HepG2 (cell line): Measurements from ENCODE around the gene COASY. TPM values are rescaled to one million over a fixed set of nuclear protein-coding genes. Genes with fewer than 3 reads are reported as not detected.

Experiments used
- ARHGAP35 ChIP-seq: sonication (generic); formaldehyde crosslinking; IDR thresholded peaks from 2 replicates; pipeline ENCODE4 v1.9.0; 2022; ENCODE audit warnings: mild to moderate bottlenecking, inconsistent platforms, moderate library complexity, missing genetic modification reagents, borderline replicate concordance
- CERS6 ChIP-seq: sonication (generic); formaldehyde crosslinking; IDR thresholded peaks from 2 replicates; pipeline ENCODE4 v1.5.0; 2020; ENCODE audit warnings: missing genetic modification reagents
- DMAP1 ChIP-seq: IDR thresholded peaks from 2 replicates; pipeline ENCODE4 v1.6.1; 2016
- ELF4 ChIP-seq: sonication (generic); formaldehyde crosslinking; IDR thresholded peaks from 2 replicates; pipeline ENCODE4 v1.5.0; 2020; ENCODE audit warnings: missing genetic modification reagents, mild to moderate bottlenecking, moderate library complexity, borderline replicate concordance
- FOXP1 ChIP-seq, 2 experiments: fragments of 450-650 bp in 1 of 2; IDR thresholded peaks; 2 replicates each; pipeline ENCODE4 v1.6.1; 2017 to 2018; ENCODE audit warnings: antibody characterized with exemption in 1 of 2
- ZNF136 ChIP-seq: sonication (generic); formaldehyde crosslinking; IDR thresholded peaks from 2 replicates; pipeline ENCODE4 v1.8.1; 2022; ENCODE audit warnings: low read depth, mild to moderate bottlenecking, moderate library complexity, missing genetic modification reagents
- ZNF180 ChIP-seq: sonication (generic); formaldehyde crosslinking; IDR thresholded peaks from 2 replicates; pipeline ENCODE4 v1.4.0; 2020; ENCODE audit warnings: low read depth, missing genetic modification reagents, borderline replicate concordance
- ZNF232 ChIP-seq: sonication (generic); formaldehyde crosslinking; IDR thresholded peaks from 2 replicates; pipeline ENCODE4 v1.4.0; 2020; ENCODE audit warnings: missing genetic modification reagents, borderline replicate concordance
- ZNF569 ChIP-seq: sonication (generic); formaldehyde crosslinking; IDR thresholded peaks from 2 replicates; pipeline ENCODE4 v1.5.0; 2020; ENCODE audit warnings: mild to moderate bottlenecking, missing genetic modification reagents, moderate library complexity, borderline replicate concordance
- ZNF784 ChIP-seq: sonication (generic); formaldehyde crosslinking; IDR thresholded peaks from 2 replicates; pipeline ENCODE4 v1.5.1; 2020; ENCODE audit warnings: missing genetic modification reagents, mild to moderate bottlenecking, borderline replicate concordance
- polyA plus RNA-seq, 8 experiments: library from polyadenylated mRNA; depleted of rRNA in 3 of 8; stranded (reverse) in 7 of 8; unstranded in 1 of 8; fragments of >200 nt; fragmentation: Illumina TruSeq in 4 of 8; extraction: Trizol in 4 of 8; gene quantifications; 2 replicates each; pipeline versions ENCODE4 v1.2.1 to v1.2.3, GENCODE V29; 2011 to 2016; ENCODE audit warnings: low read depth in 4 of 8, missing spikeins in 1 of 8, mixed read lengths in 1 of 8; ENCODE audit not compliant: insufficient read depth in 1 of 8
- total RNA-seq, 5 experiments: library from RNA; depleted of rRNA; stranded (reverse); fragments of >200 nt; fragmentation: Illumina TruSeq; extraction: Trizol; gene quantifications; 2 replicates each; pipeline ENCODE4 v1.2.3, GENCODE V29; 2016; ENCODE audit warnings: low read depth in 1 of 5
- TF ChIP-seq, protein P1 (sequence below): sonication (generic); formaldehyde crosslinking; IDR thresholded peaks from 2 replicates; pipeline ENCODE4 v1.4.0; 2020; ENCODE audit warnings: low read depth, mild to moderate bottlenecking, missing genetic modification reagents
- TF ChIP-seq, protein P2 (sequence below): sonication (generic); formaldehyde crosslinking; IDR thresholded peaks from 2 replicates; pipeline ENCODE4 v1.4.0; 2020; ENCODE audit warnings: missing genetic modification reagents
- TF ChIP-seq, protein P3 (sequence below): sonication (generic); formaldehyde crosslinking; IDR thresholded peaks from 2 replicates; pipeline ENCODE4 v1.4.0; 2020; ENCODE audit warnings: missing genetic modification reagents, borderline replicate concordance

COASY gene
- total and polyA plus RNA-seq, 2 of the 13 experiments (the other 11 are each of a cell fraction or from before 2014, with no cell fraction given) = 90.7 to 125 TPM

DNA sequence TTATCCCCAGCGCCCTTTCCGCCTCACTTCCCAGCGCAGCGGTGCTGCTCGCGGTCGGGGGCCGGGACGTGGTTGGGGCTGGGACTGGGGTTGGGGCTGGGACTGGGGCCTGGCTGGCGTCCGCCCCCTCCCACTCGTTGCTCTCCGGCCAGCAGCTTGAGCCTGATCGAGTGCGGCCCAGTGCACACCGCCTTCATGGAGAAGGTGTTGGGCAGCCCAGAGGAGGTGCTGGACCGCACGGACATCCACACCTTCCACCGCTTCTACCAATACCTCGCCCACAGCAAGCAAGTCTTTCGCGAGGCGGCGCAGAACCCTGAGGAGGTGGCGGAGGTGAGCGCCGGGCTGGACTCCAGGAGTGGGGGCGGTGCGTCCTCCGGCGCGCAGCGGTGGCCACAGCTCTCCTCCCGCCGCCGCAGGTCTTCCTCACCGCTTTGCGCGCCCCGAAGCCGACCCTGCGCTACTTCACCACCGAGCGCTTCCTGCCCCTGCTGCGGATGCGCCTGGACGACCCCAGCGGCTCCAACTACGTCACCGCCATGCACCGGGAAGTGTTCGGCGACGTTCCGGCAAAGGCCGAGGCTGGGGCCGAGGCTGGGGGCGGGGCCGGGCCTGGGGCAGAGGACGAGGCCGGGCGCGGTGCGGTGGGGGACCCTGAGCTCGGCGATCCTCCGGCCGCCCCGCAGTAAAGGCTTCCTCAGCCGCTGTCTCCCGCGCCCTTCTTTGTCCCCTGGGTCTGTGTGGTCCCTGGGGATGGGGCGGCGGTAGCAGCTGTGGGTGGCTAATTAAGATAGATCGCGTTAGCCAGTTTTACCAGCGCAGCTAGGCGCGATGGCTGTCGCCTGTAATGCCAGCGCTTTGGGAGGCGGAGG is 7.5 kb upstream of the COASY start (continued):
- 0 out of 2 replicates have a peak, but pooled peaks have one; percentile 53 for TF ChIP-seq ZNF232 (CRISPR knock-in tag)
- TF ChIP-seq, protein P1, sequence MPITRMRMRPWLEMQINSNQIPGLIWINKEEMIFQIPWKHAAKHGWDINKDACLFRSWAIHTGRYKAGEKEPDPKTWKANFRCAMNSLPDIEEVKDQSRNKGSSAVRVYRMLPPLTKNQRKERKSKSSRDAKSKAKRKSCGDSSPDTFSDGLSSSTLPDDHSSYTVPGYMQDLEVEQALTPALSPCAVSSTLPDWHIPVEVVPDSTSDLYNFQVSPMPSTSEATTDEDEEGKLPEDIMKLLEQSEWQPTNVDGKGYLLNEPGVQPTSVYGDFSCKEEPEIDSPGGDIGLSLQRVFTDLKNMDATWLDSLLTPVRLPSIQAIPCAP (CRISPR knock-in tag) = no peak
- TF ChIP-seq ZNF180 (CRISPR knock-in tag) = 0 out of 2 replicates have a peak, but pooled peaks have one; percentile 49
- TF ChIP-seq ZNF136 (CRISPR knock-in tag) = 0 out of 2 replicates have a peak, but pooled peaks have one; percentile 35
- TF ChIP-seq ZNF569 (CRISPR knock-in tag) = no peak
- TF ChIP-seq ARHGAP35 (CRISPR knock-in tag) = no peak
- no peak for TF ChIP-seq ELF4 (CRISPR knock-in tag)
- TF ChIP-seq, protein P2, sequence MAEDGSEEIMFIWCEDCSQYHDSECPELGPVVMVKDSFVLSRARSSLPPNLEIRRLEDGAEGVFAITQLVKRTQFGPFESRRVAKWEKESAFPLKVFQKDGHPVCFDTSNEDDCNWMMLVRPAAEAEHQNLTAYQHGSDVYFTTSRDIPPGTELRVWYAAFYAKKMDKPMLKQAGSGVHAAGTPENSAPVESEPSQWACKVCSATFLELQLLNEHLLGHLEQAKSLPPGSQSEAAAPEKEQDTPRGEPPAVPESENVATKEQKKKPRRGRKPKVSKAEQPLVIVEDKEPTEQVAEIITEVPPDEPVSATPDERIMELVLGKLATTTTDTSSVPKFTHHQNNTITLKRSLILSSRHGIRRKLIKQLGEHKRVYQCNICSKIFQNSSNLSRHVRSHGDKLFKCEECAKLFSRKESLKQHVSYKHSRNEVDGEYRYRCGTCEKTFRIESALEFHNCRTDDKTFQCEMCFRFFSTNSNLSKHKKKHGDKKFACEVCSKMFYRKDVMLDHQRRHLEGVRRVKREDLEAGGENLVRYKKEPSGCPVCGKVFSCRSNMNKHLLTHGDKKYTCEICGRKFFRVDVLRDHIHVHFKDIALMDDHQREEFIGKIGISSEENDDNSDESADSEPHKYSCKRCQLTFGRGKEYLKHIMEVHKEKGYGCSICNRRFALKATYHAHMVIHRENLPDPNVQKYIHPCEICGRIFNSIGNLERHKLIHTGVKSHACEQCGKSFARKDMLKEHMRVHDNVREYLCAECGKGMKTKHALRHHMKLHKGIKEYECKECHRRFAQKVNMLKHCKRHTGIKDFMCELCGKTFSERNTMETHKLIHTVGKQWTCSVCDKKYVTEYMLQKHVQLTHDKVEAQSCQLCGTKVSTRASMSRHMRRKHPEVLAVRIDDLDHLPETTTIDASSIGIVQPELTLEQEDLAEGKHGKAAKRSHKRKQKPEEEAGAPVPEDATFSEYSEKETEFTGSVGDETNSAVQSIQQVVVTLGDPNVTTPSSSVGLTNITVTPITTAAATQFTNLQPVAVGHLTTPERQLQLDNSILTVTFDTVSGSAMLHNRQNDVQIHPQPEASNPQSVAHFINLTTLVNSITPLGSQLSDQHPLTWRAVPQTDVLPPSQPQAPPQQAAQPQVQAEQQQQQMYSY = no peak; the same call in 1 of the 2 replicates
- peak; percentile 50; the same call in 1 of the 2 replicates for TF ChIP-seq ZNF784 (CRISPR knock-in tag)
- TF ChIP-seq CERS6 = no peak
- TF ChIP-seq, protein P3, sequence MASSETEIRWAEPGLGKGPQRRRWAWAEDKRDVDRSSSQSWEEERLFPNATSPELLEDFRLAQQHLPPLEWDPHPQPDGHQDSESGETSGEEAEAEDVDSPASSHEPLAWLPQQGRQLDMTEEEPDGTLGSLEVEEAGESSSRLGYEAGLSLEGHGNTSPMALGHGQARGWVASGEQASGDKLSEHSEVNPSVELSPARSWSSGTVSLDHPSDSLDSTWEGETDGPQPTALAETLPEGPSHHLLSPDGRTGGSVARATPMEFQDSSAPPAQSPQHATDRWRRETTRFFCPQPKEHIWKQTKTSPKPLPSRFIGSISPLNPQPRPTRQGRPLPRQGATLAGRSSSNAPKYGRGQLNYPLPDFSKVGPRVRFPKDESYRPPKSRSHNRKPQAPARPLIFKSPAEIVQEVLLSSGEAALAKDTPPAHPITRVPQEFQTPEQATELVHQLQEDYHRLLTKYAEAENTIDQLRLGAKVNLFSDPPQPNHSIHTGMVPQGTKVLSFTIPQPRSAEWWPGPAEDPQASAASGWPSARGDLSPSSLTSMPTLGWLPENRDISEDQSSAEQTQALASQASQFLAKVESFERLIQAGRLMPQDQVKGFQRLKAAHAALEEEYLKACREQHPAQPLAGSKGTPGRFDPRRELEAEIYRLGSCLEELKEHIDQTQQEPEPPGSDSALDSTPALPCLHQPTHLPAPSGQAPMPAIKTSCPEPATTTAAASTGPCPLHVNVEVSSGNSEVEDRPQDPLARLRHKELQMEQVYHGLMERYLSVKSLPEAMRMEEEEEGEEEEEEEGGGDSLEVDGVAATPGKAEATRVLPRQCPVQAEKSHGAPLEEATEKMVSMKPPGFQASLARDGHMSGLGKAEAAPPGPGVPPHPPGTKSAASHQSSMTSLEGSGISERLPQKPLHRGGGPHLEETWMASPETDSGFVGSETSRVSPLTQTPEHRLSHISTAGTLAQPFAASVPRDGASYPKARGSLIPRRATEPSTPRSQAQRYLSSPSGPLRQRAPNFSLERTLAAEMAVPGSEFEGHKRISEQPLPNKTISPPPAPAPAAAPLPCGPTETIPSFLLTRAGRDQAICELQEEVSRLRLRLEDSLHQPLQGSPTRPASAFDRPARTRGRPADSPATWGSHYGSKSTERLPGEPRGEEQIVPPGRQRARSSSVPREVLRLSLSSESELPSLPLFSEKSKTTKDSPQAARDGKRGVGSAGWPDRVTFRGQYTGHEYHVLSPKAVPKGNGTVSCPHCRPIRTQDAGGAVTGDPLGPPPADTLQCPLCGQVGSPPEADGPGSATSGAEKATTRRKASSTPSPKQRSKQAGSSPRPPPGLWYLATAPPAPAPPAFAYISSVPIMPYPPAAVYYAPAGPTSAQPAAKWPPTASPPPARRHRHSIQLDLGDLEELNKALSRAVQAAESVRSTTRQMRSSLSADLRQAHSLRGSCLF (CRISPR knock-in tag) = no peak
- TF ChIP-seq DMAP1 (CRISPR knock-in tag) = peak; percentile 92
- TF ChIP-seq FOXP1 (IDR thresholded peaks at IDR 0.05) = no peak
- TF ChIP-seq FOXP1 (CRISPR knock-in tag; IDR thresholded peaks at IDR 0.05) = 0 out of 2 replicates have a peak, but pooled peaks have one; percentile 8
